Fibroblast of skin of right quadriceps (primary cell): ENCODE measurements around the gene DRAM1.
A peak's percentile ranks its signal among the peaks of the same experiment; 100 is the strongest.
"Not testable (repeated sequence)": the region's sequence is repeated elsewhere in the genome, so short reads cannot be mapped to it uniquely, and the experiment has no call there.

Source experiments
- DNase-seq: peaks from one replicate; pipeline ENCODE4 v3.0.0-alpha.2; 2013

The DRAM1 gene

DNA sequence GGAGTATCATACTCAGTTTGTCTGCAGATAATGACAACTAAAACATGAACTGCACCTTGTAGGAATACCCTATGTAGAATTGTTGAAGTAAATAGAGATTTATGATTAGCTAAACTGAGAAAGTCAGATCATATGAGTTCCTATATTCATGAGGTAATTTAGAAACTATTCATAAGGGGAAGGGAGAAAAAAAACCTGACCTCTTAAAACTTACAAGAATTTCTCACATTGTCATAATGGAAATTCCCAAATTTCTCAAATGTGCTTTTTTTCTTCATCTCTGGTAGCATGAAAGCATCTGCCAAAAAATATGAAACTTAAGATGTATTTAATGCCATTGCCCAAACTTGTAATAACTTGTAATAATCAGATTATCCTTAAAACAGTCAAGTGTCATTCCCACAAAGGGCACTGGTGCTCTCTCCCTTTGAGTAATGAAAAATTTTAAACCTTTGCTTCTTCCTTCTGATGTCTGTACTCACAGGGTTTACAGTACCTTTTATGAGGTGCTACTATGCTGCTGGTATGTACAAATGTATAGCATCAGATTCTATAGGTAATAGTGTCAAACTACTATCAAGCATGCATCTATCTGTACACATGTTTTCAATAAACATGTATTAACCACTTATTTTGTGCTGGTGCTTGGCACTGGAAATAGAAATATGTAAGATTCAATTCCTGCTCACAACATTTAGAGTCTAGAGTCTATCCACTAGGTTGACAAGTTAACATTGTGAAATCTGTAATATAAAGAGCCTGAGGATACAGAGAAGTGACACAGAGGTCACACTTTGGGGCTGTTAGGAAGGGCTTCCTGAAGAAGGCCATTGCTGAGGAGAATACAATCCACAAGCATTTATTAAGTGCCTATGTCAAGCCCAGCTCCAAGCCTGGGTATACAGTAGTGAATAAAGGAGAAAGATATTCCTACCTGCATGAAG is 17.4 kb upstream of the DRAM1 start:
- DNase-seq, result peak; percentile 43

DNA sequence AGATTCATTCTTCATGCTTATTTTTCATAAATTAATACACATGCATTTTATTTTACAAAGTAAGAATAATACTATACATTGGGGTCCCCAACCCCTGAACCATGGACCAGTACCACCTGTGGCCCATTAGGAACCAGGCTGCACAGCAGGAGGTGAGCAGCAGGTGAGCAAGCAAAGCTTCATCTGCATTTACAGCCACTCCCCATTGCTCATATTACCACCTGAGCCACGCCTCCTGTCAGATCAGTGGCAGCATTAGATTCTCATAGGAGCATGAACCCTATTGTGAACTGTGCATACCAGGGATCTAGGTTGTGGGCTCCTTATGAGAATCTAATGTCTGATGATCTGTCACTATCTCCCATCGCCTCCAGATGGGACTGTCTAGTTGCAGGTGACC is 15.7 kb upstream of the DRAM1 start:
- not testable (repeated sequence) for DNase-seq

DNA sequence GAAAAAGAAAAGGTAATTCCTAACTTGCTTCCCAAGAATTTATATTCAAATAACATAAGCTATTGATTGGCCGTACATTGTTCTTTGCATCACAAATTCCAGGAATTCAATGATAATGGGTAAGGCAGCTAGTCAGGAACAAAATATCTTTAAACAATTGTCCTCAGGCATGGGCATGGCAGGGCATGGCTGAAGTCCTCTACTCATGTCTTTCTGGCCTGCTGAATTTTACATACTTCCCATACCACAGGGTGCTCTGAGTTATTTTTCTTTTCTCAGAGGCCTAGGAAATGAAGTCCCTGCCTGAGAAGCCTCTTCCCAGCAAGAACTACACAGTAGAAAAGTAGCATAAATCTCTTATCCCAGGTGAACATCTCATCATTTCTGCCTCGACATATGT is 15.1 kb upstream of the DRAM1 start:
- no peak for DNase-seq

DNA sequence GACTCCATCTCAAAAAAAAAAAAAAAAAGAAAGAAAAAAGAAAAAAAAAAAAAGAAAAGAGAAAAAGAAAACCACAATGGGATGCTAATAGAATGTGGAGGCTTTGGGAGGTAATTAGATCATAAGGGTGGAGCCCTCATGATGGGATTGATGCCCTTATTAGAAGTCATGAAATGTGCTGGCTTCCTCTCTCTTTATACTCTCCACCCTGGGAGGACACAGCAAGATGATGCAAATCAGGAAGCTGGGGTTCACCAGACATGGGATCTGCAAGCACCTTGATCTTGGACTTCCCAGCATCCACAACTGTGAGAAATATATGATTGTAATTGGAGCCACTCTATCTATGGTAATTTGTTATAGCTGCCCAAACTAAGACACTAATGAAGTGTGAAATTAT is 13.4 kb upstream of the DRAM1 start:
- no peak for DNase-seq

DNA sequence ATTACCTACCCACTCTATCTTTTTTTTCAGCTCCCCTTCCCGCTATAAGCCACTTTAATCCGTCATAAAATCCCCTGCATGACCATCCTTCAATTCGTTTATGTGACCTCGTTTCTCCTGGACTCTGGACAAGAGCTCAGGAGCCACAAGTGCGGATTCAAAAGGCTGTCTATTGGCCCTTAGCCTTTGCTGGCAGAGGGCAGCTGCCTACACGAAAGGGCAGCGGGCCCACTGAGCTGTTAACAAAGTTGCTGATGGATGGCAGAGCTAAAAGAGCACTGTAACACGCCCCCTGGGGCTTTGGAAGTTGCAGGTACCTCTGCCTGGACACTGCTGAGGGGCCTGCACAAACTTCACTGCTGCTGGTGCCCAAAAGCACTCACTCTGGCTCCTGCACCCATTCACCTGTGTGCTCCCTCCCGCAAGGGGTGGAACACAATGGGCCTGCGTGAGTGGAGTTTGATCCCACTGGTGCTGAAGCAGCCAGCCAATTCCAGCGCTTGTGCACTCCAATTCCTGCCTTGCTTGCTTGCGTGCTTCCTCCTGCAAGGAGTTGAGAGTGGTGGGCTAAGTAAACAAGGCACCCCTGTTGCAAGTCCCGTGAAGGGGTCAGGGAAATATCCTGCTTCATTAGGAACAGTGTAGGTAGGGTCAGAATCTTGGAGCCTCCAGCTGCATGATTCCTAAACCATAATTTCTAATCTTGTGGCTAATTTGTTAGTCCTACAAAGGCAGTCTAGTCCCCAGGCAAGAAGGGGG is 10.6 kb upstream of the DRAM1 start:
- no peak for DNase-seq

DNA sequence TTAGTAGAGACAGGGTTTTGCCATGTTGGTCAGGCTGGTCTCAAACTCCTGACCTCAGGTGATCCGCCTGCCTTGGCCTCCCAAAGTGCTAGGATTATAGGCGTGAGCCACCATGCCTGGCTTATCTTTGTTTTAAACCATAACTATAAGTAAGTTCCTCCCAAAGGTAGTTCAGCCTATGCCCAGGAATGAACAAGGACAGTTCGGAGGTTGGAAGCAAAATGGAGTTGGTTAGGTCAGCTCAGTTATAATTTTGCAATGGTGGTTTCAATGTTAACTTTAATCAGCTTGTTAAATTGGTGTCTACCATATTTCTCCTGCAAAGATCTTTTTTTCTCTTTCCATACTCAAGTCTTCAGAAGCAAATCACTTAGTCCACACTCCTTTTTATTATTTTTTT is 9.8 kb upstream of the DRAM1 start:
- DNase-seq, result not testable (repeated sequence)

DNA sequence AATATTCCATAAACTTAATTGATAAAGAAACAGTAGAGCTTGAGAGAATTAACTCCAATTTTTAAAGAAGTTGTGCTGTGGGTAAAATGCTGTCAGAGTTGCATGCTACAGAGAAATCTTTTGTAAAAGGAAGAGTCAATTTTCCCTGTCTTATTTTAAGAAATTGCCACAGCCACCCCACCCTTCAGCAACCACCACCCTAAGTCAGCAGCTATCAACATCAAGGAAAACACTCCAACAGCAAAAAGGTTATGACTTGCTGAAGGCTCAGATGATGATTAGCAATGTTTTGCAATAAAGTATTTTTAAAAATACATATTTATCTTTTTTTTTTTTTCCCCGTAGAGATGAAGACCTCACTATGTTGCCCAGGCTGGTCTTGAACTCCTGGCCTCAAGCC is 6.5 kb upstream of the DRAM1 start:
- no peak for DNase-seq

DNA sequence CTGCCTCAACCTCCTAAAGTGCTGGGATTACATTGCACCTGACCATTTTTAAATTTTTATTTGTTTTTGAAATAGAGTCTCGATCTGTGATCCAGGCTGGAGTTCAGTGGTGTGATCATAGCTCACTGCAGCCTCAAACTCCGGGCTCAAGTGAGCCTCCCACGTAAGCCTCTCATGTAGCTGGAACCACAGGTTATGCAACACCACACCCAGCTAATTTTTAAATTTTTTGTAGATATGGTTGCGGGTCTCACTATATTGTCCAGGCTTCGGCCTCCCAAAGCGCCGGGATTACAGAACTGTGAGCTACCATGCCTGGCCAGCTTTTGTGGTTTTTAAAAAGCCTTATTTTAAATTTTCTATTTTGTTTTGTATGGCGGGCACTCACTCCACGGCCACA is 2.2 kb upstream of the DRAM1 start:
- DNase-seq, result no peak

DNA sequence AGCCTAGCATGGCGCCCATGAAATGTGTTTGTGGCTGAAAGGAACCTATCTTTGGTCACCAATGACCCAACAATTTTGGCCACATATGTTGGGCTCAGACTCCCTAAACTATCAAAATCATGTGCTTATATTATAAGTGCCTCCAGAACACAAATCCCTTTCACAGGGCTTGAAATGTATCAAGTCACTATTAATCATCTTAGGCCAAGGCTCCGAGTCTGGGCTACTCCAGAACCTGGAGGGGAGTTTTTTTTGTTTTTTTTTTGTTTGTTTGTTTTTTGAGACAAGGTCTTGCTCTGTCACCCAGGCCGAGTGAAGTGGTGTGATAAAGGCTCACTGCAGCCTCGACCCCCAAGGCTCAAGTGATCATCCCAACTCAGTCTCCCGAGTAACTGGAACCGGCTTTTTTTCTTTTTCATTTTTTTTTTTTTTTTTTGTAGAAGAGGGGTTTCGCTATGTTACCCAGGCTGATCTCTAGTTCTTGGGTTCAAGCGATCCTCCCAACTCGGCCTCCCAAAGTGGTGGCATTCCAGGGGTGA is 989 bp upstream of the DRAM1 start:
- no peak for DNase-seq

DNA sequence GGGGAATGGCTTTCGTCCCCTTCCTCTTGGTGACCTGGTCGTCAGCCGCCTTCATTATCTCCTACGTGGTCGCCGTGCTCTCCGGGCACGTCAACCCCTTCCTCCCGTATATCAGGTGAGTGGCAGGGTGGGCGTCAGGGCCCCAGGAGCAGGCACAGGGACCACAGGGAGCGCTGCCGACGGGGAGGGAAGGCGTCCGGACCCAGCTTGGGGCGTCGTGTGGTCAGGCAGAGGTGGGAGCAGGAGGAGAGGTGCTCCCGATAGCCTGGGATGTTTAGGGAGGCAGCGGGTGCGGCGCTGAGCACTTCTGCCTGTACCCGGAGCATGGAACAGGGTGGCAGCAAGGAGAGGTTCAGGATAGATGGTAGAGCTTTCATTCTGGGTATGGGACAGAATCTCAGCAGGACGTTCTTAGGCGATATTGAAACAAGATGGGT is 444 bp downstream of the DRAM1 start:
- peak; percentile 11 for DNase-seq

DNA sequence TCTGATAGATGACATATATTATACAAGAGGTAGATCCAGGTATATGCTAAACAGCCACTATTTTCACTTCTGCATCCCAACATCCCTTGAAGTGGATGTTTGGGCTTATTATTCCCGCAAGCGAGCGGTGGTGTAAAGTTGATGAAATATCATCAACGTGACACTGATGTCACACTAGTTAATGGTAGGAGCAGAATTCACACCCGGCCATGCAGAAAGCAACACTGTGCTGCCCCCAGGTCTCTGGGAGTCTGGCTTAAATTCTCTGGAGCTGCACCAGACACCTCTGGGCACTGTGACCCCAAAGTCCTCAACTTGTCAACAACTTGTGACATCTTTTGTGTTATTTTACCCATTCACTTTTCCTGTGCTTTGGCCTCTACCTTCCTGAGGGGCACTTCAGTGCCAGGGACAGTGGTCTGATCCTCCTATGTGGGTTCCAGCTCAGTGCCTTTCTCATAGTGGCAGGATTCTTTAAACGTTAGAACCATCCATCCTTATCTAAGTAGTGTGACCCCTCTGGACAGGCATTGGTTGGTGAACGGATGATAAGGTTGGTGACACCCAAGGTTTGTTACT is 952 bp downstream of the DRAM1 start:
- DNase-seq, result no peak

DNA sequence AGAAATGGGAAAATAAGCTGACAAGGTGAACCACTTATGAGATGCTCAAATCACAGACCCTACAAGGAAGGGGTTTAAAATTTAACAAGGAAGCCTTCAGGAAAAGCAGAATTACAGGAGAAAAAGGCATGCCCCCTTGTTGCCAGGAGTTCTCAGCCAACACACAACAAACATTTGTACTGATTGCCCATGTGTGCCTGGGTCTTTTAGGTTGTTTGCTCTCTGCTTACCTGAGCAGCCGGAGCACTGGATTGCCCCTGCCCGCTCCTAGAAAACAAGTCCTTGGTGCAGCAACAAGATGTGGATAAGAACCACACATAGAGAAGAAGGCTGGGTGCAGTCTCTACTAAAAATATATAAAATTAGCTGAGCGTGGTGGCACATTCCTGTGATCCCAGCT is 3.4 kb downstream of the DRAM1 start:
- DNase-seq, result no peak

DNA sequence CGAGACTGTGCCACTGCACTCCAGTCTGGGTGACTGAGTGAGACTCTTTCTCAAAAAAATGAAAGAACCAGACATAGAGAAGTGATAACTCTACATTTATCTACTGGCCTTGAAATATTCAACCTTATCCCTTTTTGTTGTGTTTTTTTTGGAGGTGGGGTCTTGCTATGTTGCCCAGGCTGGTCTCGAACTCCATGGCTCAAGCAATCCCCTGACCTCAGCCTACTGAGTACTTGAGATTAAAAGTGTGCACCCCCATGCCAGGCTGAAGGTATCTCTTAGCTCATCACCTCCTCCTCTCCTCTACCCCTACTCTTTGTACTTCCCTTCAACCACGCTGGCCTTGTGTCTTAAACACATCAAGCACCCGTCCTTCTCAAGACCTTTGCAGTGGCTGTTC is 3.8 kb downstream of the DRAM1 start:
- DNase-seq, result no peak

DNA sequence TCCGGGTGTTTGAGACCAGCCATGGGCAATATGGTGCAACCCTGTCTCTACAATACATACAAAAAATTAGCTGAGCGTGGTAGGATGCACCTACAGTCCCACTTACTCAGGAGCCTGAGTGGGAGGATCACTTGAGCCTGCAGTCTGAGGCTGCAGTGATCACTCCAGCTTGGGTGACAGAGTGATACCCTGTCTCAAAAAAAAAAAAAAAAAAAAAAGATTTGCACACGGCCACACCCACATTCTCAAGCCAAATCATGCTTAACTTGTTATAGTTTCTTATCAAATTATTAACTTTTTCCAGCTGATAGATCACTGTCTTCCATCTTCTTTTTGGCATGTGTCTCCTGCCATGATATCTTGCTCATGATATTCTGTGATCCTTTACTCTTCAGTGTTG is 6.8 kb downstream of the DRAM1 start:
- no peak for DNase-seq

DNA sequence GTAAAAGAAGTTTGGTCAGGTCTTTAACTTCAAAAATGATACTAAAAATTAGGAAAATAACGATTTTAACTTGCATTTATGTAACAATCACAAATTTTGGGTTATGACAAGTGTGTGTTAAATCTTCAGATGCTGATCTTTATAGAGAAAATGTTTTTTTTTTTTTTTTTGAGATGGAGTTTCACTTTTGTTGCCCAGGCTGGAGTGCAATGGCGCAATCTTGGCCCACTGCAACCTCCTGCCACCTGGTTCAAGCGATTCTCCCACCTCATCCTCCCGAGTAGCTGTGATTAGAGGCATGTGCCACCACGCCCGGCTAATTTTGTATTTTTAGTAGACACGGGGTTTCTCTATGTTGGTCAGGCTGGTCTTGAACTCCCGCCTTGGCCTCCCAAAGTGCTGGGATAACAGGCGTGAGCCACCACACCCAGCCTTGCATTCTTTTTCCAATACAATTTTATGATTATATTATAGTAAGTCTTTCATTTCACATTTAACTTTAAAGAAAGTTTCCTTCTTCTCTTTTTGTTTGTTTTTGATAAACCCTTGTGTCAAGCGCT is 7.5 kb downstream of the DRAM1 start:
- DNase-seq, result not testable (repeated sequence)

DNA sequence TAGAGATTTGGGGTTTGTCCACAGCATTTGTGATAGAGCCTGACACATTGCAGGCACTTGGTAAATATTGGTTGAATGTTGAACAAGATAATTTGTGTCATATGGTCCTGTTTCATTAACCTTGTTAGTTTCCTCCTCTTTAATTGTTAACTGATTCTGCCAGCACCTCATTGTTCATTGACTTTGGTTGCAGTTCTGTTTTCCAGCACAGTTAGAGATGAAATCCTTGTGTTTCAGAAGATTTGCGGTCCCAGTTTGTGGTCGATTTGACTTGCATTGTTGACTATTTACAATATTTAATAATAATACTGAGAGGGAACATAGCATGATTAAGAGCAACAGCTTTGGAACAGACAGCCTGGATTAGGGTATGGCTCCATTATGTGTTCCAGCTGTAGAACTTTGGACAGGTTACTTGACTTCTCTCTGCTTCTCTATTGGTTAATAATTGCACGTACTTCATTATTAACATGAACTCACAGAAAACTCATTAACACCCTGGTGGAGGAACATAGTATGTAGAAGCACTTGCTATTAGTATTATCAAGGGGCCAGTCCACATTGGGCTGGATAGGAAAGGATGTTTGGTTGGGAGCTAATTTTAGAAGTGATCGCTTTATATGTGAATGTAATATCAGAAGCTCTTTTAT is 8.7 kb downstream of the DRAM1 start:
- DNase-seq, result no peak

DNA sequence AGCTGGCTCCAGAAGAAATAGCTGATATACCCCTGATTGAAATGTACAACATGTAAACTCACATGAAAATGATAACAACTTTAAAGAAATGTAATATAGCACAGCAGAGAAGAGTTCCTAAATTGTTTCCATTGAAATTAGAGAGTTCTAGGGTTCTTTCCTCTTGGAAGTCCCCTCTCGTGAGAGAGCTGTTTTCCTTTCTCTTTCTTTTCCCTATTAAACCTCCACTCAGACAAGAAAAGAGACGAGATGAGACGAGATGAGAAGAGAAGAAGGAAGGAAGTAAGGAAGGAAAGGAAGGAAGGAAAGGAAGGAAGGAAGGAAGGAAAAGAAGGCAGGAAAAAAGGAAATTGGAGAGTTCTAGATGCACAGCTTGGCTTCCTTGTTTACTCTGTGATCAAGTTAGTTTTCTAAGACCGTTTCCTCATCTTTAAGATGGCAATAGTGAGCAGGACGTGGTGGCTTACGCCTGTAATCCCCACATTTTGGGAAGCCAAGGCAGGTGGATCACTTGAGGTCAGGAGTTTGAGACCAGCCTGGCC is 11.9 kb downstream of the DRAM1 start:
- no peak for DNase-seq

DNA sequence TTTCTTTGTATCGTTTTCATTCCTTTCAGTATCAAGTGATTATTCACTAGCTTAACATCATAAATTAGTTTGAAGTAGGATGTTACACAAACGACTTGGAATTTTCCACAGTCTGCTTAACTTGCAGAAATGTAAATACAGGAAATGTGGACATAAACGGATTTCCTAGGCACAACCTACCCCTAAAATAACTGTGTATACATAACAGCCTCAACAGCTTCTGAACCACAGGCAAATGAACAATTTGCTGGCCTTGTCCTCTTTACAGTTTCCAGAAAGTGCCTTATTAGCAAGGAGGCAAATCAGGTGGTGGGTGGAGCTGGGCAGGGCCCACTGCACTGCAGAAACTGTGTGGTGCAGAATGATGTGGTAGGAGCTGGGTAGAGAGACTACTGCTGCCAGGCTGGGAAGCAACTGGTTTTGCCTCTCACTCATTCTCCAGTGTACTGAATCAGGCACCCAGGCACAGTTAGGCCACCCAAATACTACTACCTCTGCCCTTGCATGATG is 14.1 kb downstream of the DRAM1 start:
- peak; percentile 90 for DNase-seq

DNA sequence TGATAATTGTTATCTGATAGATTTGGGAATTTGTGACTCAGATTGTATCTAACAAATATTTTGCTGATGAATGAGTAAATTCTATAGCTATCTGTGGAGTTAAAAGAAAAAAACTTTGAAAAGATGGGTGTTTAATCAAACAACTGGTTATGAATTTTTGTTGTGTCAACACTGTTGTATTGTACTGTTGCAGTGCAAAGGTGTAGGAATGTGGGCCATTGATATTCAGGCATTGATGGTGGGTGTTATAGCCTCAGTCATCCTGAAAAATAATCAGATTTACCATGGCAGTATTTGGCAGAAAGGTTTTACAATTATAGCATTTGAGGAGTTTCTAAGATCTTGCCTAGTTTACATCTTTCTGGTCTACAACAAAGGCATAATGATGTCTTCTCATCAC is 15.4 kb downstream of the DRAM1 start:
- DNase-seq, result no peak

DNA sequence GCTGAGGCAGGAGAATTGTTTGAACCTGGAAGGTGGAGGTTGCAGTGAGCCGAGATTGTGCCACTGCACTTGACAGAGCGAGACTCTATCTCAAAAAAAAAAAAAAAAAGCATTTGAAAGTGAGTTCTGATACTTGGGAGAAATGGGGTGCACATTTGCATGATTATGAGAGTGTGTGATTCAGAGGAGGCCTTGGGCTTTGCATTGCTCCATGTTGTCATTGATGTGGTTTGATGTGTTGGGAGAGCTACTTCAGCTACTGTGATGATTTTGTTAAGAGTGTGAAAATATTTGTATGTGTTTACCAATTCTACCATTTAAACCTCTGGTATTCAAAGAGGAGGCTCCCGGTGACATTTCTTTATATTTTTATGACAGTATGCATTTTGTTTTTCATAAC is 24.4 kb downstream of the DRAM1 start:
- DNase-seq, result no peak

DNA sequence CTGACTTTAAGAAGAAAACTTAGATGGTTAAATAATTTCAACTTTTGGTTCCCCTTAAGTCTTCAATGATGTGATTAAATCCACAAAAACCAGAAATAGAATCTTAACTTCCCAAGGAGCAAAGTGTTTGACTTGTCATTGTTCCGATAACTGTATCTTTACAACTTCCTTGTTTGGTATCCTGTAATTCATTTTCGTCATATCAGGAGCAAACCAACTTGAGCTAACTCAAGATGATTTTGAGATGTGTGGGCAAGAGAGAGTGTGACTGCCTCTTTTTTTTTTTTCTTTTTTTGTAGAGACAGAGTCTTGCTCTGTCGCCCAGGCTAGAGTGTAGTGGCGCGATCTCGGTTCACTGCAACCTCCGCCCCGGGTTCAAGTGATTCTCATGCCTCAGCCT is 25.3 kb downstream of the DRAM1 start:
- no peak for DNase-seq

DNA sequence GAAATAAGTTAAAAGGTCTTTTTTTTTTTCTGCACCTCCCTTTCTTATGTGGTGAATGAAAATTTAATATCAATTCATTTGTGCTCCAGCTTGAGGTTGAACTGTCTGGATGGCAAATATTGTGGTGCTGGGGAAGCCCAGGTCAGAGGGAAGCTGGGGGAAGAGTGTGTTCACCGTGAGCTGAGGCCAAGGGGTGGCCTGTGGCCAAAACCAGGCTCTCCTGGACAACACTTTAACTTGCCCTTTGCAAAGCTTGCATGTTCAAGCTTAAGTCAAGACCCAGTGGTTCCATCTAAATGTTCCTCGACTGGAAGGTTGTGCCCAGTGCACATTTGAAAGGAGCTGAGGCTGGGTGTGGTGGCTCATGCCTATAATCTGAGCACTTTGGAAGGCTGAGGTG is 28.8 kb downstream of the DRAM1 start:
- DNase-seq, result no peak
